Immature natural killer cell (primary cell): ENCODE measurements around the gene RPL12. TPM values are rescaled to one million over a fixed set of nuclear protein-coding genes. Genes with fewer than 3 reads are reported as not detected.

Source experiments
- DNase-seq, 3 donors: peaks; one replicate each; pipeline ENCODE4 v3.0.0; 2022; ENCODE audit warnings: mixed read lengths in 1 of 3
- H3K27ac Mint-ChIP-seq, 6 donors: one replicate each; pipeline ENCODE4 v1.8.0; 2020; ENCODE audit warnings: mixed read lengths in 6 of 6, mild to moderate bottlenecking in 5 of 6, inconsistent platforms in 4 of 6, moderate library complexity in 3 of 6
- H3K27me3 Mint-ChIP-seq, 3 donors: one replicate each; pipeline ENCODE4 v1.8.0; 2020 to 2021; ENCODE audit warnings: low read depth in 3 of 3, mild to moderate bottlenecking in 3 of 3, mixed read lengths in 3 of 3, moderate library complexity in 3 of 3, inconsistent platforms in 1 of 3
- H3K36me3 Mint-ChIP-seq, 3 donors: one replicate each; pipeline ENCODE4 v1.8.0; 2020; ENCODE audit warnings: mixed read lengths in 3 of 3, inconsistent platforms in 2 of 3, mild to moderate bottlenecking in 2 of 3
- H3K4me1 Mint-ChIP-seq, 2 donors: one replicate each; pipeline ENCODE4 v1.8.0; 2020; ENCODE audit warnings: inconsistent platforms in 2 of 2, mild to moderate bottlenecking in 2 of 2, mixed read lengths in 2 of 2, moderate library complexity in 1 of 2
- H3K4me3 Mint-ChIP-seq, 5 donors: one replicate each; pipeline ENCODE4 v1.8.0; 2020; ENCODE audit warnings: mild to moderate bottlenecking in 5 of 5, mixed read lengths in 5 of 5, inconsistent platforms in 3 of 5, moderate library complexity in 3 of 5
- H3K9me3 Mint-ChIP-seq, 6 donors: one replicate each; pipeline ENCODE4 v1.8.0; 2020; ENCODE audit warnings: mild to moderate bottlenecking in 6 of 6, mixed read lengths in 6 of 6, inconsistent platforms in 4 of 6, moderate library complexity in 3 of 6
- polyA plus RNA-seq, 3 donors: library from polyadenylated mRNA; unstranded; fragments of 300-500 nt; fragmentation: Illumina TruSeq; gene quantifications; one replicate each; pipeline ENCODE4 v1.2.3, GENCODE V29; 2021

Gene RPL12
- polyA plus RNA-seq = 100 to 1,000 TPM; 517 to 724 (median 686) TPM

DNA sequence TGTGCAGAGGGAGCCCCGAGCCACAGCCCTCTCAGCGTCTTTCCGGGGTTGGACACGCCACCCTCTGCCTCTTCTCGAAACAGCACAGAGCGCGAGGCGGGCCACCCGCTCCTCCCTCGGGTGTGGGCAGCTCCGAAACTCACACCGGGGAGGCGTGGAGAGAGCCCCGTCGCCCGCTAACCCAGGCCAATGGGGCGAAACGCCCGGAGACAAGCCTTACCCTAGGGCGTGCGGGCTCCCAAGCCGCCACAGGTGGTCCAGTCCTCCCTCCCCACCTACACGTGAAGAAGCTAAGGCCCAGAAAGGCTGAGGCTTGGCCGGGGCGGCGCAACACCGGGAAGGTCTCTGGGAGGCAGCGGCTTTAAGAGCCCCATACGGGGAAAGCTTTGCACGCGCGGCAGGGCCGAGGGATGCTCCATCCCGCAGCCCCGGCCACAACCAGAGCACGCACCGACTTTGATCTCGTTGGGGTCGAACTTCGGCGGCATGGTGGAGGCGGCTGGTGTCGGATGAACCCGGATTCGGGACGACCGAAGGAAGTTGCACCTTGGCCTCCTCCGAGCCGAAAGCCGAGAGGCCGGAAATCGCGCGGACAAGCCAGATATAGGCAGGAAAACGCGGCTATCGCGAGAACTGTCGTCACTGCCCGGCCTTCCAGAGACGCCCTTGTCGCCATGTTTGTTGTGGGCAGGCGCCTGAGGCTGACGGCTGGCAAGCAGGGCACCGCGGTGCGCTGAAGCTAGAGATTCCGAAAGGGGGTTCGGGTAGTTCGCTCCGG, at the start of gene RPL12, which contains the start of gene LRSAM1:
Gene RPL12, minus strand, starts transcription at position 577 of the 778 bp plus-strand sequence. Its CDS starts 89 bp downstream, at position 488.
Gene LRSAM1, plus strand, starts transcription at position 681 of the 778 bp plus-strand sequence. CDS start 3,018 bp downstream, outside the sequence.
- H3K36me3 Mint-ChIP-seq = peaks cover 5 to 39% (median 17%) of the 10 kb centered on the region in 3 donors
- no peaks in the 10 kb centered on the region for H3K9me3 Mint-ChIP-seq
- H3K27me3 Mint-ChIP-seq = peaks cover 11 to 15% (median 13%) of the 10 kb centered on the region in 3 donors
- H3K4me1 Mint-ChIP-seq = peaks cover 50 to 51% of the 10 kb centered on the region in 2 donors
- H3K27ac Mint-ChIP-seq = peak within 1 kb of the TSS; percentile 90 to 97 (median 94)
- H3K4me3 Mint-ChIP-seq = peak within 1 kb of the TSS; percentile 92 to 96 (median 96)
- DNase-seq = peak; percentile 98

DNA sequence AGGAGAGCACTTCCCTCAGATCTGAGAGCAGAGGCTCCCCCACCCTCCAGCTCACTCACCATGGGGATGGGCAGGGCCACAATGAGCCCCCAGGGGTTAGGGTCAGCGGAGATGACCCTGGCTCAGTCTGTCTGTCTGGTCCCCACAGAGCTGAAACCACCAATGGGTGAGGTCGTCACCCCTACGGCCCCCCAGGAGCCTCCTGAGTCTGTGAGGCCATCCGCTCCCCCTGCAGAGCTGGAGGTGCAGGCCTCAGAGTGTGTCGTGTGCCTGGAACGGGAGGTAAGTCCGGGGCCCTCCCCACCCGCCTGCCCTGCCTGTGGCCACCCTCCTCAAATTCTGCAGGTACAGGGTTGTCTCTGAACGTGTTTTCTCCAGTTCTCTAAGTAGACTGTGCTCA, 49.7 kb upstream of the RPL12 start:
- DNase-seq = no peak
- no peaks in the 10 kb centered on the region for H3K9me3 Mint-ChIP-seq
- no peak overlapping the region for H3K4me3 Mint-ChIP-seq
- no peaks in the 10 kb centered on the region for H3K4me1 Mint-ChIP-seq
- H3K27ac Mint-ChIP-seq = no peak overlapping the region
- peaks cover 0 to 2% (median 0%) of the 10 kb centered on the region in 3 donors for H3K27me3 Mint-ChIP-seq
- peaks cover under 1 to 6% (median 4%) of the 10 kb centered on the region in 3 donors for H3K36me3 Mint-ChIP-seq

DNA sequence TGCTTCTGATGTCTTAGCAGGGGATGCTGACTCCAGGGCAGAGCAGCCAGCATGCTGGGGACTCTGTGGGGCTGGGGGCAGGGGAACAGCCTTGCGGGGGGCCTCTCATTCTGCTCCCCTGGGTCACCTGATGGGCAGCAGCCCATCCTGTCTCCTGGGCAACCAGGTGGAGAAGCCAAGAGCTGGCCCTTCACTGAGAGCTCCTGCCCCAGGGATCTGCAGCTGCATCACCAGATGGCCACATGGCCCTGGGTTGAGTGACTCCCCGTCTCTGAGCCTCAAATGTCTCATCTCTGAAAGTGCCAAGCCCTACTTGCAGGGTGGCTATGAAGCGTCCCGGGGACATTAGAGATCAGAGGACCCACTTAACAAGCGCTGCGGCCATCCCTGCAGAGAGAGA, 49.2 kb upstream of the RPL12 start:
- no peaks in the 10 kb centered on the region for H3K9me3 Mint-ChIP-seq

DNA sequence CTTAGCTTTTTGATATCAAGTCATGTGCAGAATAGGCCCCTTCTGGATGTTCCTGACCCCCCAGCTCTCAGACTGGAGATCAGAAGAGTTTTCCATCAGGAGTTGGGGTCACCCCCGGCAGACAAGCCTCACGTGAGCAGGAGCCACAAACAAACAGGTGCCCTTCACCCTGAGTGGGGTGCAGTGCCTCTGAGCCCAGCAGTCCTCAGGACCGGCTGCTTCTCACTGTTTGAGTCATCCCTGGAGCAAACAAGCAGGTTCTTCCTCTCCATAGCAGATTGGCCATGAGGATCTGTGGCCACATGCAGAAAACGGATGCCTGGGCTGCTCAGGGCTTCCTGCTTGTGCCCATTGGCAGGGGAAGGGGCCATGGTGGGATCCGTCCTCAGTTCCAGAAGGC, 47.1 kb upstream of the RPL12 start:
- Mint-ChIP-seq H3K4me3 (no peak overlapping the region), H3K4me1 (no peaks in the 10 kb centered on the region), H3K9me3 (no peaks in the 10 kb centered on the region), H3K36me3 (peaks cover 6 to 8% (median 6%) of the 10 kb centered on the region in 3 donors), H3K27me3 (peaks cover 0 to 1% (median 0%) of the 10 kb centered on the region in 3 donors), H3K27ac (no peak overlapping the region)
- DNase-seq = no peak

More for the DNA sequence above, 49.2 kb upstream of the RPL12 start:
- Mint-ChIP-seq H3K4me1 (no peaks in the 10 kb centered on the region), H3K27me3 (peaks cover 0 to 2% (median 0%) of the 10 kb centered on the region in 3 donors), H3K36me3 (peaks cover 2 to 6% (median 5%) of the 10 kb centered on the region in 3 donors), H3K27ac (no peak overlapping the region), H3K4me3 (no peak overlapping the region)
- DNase-seq = no peak

DNA sequence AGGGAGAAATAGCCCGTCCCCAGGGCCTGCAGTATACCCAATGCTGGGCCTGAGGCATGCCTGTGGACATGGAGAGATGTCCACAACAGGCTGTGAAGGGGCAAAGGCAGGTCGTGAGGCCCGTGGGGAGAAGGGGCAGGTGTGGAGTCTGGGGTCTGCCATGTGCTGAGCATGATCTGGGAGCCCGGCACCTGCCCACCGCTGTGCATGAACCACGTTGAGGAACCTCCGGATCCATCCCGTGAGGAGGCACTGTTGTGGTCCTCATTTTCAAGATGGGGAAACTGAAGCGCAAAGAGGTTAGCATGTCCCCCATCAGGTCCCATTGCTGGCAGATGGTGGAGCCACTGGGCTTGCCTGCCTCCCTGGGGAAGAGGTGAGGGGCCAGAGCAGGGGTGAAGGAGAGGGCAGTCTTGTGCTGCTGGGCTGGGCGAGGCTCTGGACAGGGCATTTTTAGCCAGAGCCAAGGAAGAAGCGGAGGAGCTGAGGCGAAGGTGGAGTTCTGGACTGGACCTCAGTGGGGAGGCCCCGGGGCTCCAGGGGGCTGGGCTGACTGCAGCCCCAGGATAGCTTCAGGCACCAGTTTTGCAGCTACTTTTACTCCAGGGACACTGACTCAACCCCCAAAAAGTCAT, 46.6 kb upstream of the RPL12 start:
- Mint-ChIP-seq H3K4me1 (no peaks in the 10 kb centered on the region), H3K27me3 (no peaks in the 10 kb centered on the region), H3K27ac (no peak overlapping the region), H3K36me3 (peaks cover 6 to 11% (median 10%) of the 10 kb centered on the region in 3 donors), H3K9me3 (no peaks in the 10 kb centered on the region), H3K4me3 (no peak overlapping the region)
- DNase-seq = no peak

DNA sequence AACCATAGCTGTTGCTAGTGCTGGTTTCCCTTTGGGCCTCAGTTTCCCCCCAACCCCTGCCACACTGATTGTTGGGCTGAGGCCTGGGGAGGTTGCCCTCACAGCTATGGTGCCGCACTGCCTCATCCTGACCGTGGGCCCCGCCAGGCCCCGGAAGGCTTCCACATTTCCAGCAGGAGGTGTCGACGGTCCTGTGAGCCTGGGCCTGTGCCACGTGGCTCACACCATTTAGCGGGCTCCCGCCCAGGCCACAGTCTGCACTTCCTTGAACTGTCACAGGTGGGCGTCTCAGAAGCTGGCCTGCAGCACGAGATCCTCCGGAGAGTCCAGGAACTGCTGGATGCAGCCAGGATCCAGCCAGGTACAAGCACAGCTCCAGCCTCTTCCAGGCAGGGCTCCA, 45.8 kb upstream of the RPL12 start:
- DNase-seq = no peak
- Mint-ChIP-seq H3K36me3 (peaks cover 6 to 15% (median 10%) of the 10 kb centered on the region in 3 donors), H3K9me3 (no peaks in the 10 kb centered on the region), H3K4me3 (no peak overlapping the region), H3K27ac (no peak overlapping the region), H3K27me3 (no peaks in the 10 kb centered on the region), H3K4me1 (no peaks in the 10 kb centered on the region)

DNA sequence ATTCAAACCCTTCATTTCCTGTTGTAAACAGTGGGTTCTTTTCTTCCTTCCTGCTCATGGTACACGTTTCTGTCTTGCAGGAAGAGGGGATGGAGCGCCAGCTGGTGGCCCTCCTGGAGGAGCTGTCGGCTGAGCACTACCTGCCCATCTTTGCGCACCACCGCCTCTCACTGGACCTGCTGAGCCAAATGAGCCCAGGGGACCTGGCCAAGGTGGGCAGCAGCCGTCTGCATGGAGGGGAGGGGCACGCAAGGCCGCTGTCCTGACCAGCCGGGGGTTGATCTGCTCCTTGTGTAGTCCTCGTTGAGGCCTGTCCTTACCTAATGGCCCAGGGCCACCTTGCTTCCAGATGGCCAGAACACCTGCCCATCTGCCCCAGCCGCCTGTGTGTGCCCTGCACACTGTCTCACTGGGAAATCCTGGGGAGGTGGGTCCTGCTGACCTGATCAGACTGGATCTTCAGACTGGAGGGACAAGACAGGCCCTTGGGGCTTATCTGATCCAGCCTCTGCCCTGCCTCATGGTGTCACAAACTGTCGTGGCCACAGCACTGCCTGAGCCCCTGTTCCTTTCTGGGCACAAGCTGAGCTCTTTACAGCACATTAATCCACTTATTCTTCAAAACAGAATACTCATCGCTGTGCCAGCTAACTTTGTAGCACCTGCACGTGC, 44.8 kb upstream of the RPL12 start:
- no peaks in the 10 kb centered on the region for H3K9me3 Mint-ChIP-seq
- no peaks in the 10 kb centered on the region for H3K4me1 Mint-ChIP-seq
- peak overlapping the region in 1 of 6 donors; percentile 36 for H3K27ac Mint-ChIP-seq
- no peak overlapping the region for H3K4me3 Mint-ChIP-seq
- no peak for DNase-seq
- no peaks in the 10 kb centered on the region for H3K27me3 Mint-ChIP-seq
- H3K36me3 Mint-ChIP-seq = peaks cover 6 to 15% (median 10%) of the 10 kb centered on the region in 3 donors

DNA sequence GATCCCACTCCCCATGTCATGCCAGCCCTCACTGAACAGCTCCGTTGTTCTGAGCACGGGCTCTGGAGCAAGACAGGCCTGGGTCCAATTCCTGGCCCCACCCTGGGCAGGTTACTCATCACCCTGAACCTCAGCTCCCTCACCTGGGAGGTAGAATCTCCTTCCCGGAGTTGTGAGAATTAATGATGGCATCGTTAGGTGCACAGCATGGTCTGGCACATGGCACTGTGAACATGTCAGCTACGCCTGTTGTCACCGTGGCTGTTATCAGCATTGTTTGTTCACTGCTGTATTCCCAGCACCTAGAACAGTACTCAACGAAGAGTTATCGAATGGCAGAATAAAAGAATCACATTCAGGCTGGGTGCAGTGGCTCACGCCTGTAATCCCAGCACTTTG, 43.1 kb upstream of the RPL12 start:
- H3K27me3 Mint-ChIP-seq = no peaks in the 10 kb centered on the region
- H3K36me3 Mint-ChIP-seq = peaks cover 10 to 19% (median 14%) of the 10 kb centered on the region in 3 donors
- no peak for DNase-seq
- H3K4me1 Mint-ChIP-seq = no peaks in the 10 kb centered on the region
- H3K27ac Mint-ChIP-seq = no peak overlapping the region
- H3K9me3 Mint-ChIP-seq = no peaks in the 10 kb centered on the region
- no peak overlapping the region for H3K4me3 Mint-ChIP-seq

DNA sequence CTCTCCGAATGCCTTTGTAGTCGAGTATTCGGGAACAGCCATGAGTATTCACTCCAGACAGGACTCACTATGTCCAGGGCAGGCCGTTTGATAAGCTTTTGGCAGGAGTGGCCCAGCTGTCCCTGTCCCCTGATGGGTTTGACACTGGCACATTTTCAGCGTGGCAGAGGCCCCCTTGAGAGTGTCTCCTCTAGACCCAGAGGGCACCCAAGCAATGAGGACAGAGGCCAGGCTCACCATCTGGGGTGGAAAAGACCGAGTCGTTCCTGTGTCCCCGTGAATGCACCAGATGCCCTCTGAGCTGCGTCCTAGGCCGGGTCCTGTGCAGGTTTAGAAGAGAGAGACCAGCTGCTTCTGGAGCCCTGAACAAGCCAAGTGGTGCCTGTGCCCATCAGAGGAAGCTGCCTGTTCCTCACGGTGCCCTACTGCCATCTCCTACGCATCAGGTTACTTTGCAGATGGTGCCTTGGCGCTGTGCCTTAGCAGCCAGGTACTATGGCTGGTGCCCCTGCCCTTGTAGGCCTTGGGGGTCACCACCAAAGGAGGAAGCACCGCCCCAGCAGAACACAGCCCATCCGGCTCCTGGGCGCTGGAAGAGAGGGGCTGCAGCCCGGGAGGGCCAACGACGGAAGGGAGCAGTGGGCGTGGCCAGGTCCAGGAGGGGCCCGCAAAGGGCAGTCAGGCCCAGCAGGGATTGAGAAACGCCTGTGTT, 42.5 kb upstream of the RPL12 start:
- H3K27me3 Mint-ChIP-seq = no peaks in the 10 kb centered on the region
- H3K9me3 Mint-ChIP-seq = no peaks in the 10 kb centered on the region
- H3K36me3 Mint-ChIP-seq = peaks cover 10 to 19% (median 17%) of the 10 kb centered on the region in 3 donors
- no peak overlapping the region for H3K27ac Mint-ChIP-seq
- no peaks in the 10 kb centered on the region for H3K4me1 Mint-ChIP-seq
- DNase-seq = no peak
- H3K4me3 Mint-ChIP-seq = no peak overlapping the region

DNA sequence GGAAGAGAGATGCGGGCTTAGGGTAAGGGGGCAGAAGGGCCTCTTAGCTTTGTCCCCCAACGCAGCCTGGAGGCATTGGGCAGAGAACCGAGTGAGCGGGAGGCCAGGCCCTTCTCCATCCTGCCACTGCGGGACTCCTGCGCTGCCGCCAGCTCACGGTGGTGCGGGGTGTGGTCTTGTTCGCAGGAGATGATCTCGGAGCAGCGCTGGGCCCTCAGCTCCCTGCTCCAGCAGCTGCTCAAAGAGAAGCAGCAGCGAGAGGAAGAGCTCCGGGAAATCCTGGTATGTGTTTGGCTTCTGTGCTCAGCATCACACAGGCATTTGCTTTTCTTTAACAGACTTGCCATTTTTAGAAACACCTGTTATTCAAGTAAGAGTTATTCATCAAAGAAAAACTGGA, 41.4 kb upstream of the RPL12 start:
- DNase-seq = no peak
- Mint-ChIP-seq H3K4me1 (no peaks in the 10 kb centered on the region), H3K9me3 (no peaks in the 10 kb centered on the region), H3K27ac (no peak overlapping the region), H3K27me3 (no peaks in the 10 kb centered on the region), H3K4me3 (no peak overlapping the region), H3K36me3 (peaks cover 10 to 19% (median 18%) of the 10 kb centered on the region in 3 donors)

DNA sequence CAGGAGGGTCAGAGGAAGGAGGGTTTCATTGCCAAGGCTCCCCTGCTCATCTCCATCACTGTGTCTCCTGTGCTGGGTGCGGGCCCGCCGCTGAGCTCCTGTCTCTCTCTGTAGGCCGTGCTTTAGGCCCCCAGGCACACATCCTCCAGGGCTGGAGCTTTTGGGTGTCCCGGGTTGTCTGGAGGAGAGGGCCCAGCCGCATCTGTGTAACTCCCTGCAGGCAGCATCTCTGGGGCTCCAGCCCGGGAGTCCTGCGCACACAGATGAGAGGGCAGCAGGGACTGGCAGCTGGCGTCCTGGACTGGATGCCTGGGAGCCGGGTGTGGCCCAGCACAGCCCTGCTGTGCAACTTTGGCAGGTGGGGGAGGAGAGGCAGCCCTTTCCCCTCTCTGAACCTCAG, 40.3 kb upstream of the RPL12 start:
- Mint-ChIP-seq H3K27ac (no peak overlapping the region), H3K4me3 (no peak overlapping the region), H3K4me1 (no peaks in the 10 kb centered on the region), H3K36me3 (peaks cover 11 to 22% (median 18%) of the 10 kb centered on the region in 3 donors), H3K9me3 (no peaks in the 10 kb centered on the region), H3K27me3 (no peaks in the 10 kb centered on the region)
- no peak for DNase-seq

DNA sequence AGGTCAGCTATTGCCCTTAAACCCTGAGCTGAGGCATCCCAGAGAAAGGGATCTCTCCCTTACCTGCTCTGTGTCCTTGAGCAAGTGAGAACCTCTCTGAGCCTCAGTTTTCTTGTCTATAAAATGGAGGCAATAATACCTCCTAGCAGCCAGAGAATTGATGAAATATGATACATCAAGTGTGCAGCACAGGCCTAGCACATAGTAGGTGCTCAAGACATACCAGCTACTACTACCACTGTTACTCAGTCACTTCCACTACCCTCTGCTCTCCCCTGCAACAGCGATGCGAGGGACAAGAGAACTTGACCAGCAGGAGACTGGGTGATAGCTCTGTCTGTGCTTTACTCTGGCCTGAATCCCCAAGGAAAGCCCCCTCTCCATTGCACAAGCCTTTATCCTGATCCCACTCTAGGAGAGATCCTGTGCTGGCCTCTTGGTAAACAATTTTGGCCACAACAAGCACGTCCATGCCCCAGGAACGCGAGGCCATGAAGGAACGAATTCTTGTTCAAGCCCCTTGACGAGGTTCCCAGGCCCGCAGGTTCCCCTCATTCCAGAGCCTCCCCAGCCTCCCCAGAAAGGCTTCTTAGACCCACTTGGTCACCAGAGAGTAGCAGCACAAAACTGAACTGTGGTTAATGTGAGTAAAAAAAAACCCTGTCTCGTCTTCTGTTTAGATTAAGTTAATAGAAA, 39.5 kb upstream of the RPL12 start:
- H3K4me3 Mint-ChIP-seq = no peak overlapping the region
- H3K27me3 Mint-ChIP-seq = no peaks in the 10 kb centered on the region
- no peak for DNase-seq
- peaks cover 8 to 25% (median 13%) of the 10 kb centered on the region in 3 donors for H3K36me3 Mint-ChIP-seq
- no peak overlapping the region for H3K27ac Mint-ChIP-seq
- H3K9me3 Mint-ChIP-seq = no peaks in the 10 kb centered on the region
- H3K4me1 Mint-ChIP-seq = no peaks in the 10 kb centered on the region
